A549 (cell line): ENCODE measurements around the gene STEAP1. TPM values are rescaled to one million over a fixed set of nuclear protein-coding genes. Genes with fewer than 3 reads are reported as not detected.

Source experiments
- ATAC-seq, 2 experiments: fragments of 200-7000 bp in 1 of 2; fragments of >200 bp in 1 of 2; cut with Nextera tagmentation in 1 of 2; cut with Tn5 transposase in 1 of 2; 3 replicates each; pipeline versions ENCODE4 v1.8.0 to v1.9.1; 2018 to 2020; ENCODE audit warnings: mild to moderate bottlenecking in 1 of 2, moderate library complexity in 1 of 2
- CTCF ChIA-PET: fragments of 300-600 bp; sonication (Branson Sonifier 250); formaldehyde crosslinking; extraction: SDS; loops from one replicate; lab custom pipeline; 2021; ENCODE audit warnings: antibody characterized with exemption, inconsistent platforms; lab: Yijun Ruan, JAX
- POLR2A ChIA-PET: fragments of 350-600 bp; formaldehyde crosslinking; extraction: SDS; loops from one replicate; lab custom pipeline; 2021; ENCODE audit warnings: antibody characterized with exemption, inconsistent platforms; lab: Yijun Ruan, JAX
- DNase-seq, 2 experiments: peaks; one replicate each; pipeline versions ENCODE4 v3.0.0 to v3.0.0-alpha.2; 2011 to 2016; ENCODE audit warnings: low read depth in 1 of 2, low spot score in 1 of 2
- FAIRE-seq: peaks from 2 replicates; lab custom pipeline; 2011; peaks lifted over from hg19 to GRCh38; lab: Jason Lieb, UNC
- H3K27ac ChIP-seq, 2 experiments: fragments of >200 bp; sonication (Bioruptor Twin); formaldehyde crosslinking; 3 replicates each; pipeline ENCODE4 v1.5.1; 2016 to 2017
- H3K4me1 ChIP-seq: fragments of >200 bp; sonication (Bioruptor Twin); formaldehyde crosslinking; 3 replicates; pipeline ENCODE4 v1.6.1; 2016
- H3K4me2 ChIP-seq: fragments of >200 bp; sonication (Bioruptor Twin); formaldehyde crosslinking; 3 replicates; pipeline ENCODE4 v1.6.1; 2016
- H3K4me3 ChIP-seq: fragments of >200 bp; sonication (Bioruptor Twin); formaldehyde crosslinking; 3 replicates; pipeline ENCODE4 v1.5.1; 2016
- H3K9me3 ChIP-seq: fragments of >200 bp; sonication (Bioruptor Twin); formaldehyde crosslinking; 3 replicates; pipeline ENCODE4 v1.6.1; 2016
- BCL3 ChIP-seq: fragments of >200 bp; sonication (Bioruptor Twin); formaldehyde crosslinking; IDR thresholded peaks from 3 replicates; pipeline ENCODE4 v1.6.1; 2016
- BHLHE40 ChIP-seq: IDR thresholded peaks from 2 replicates; pipeline ENCODE4 v1.6.1; 2012; ENCODE audit warnings: low read depth, low read length, inconsistent platforms
- CHD2 ChIP-seq: fragments of 150-350 bp; IDR thresholded peaks from 2 replicates; pipeline ENCODE4 v1.6.1; 2014; ENCODE audit warnings: low read length; ENCODE audit not compliant: partially characterized antibody
- CHD4 ChIP-seq: fragments of 200-600 bp; sonication (generic); IDR thresholded peaks from 2 replicates; pipeline ENCODE4 v1.6.1; 2016; ENCODE audit warnings: antibody characterized with exemption, mild to moderate bottlenecking, borderline replicate concordance
- CTCF ChIP-seq: fragments of >200 bp; sonication (Bioruptor Twin); formaldehyde crosslinking; IDR thresholded peaks from 3 replicates; pipeline ENCODE4 v1.5.1; 2016
- E2F6 ChIP-seq: IDR thresholded peaks from 2 replicates; pipeline ENCODE4 v1.6.1; 2012; ENCODE audit warnings: low read depth, borderline replicate concordance
- EHF ChIP-seq: fragments of 250-450 bp; sonication (Bioruptor Pico); IDR thresholded peaks from 2 replicates; pipeline ENCODE4 v1.5.0; 2020; ENCODE audit warnings: mild to moderate bottlenecking
- EHMT2 ChIP-seq: fragments of 200-600 bp; sonication (generic); IDR thresholded peaks from 2 replicates; pipeline ENCODE4 v1.6.1; 2016; ENCODE audit warnings: antibody characterized with exemption, low read depth, mild to moderate bottlenecking, moderate library complexity
- ELK1 ChIP-seq: fragments of 150-350 bp; IDR thresholded peaks from 2 replicates; pipeline ENCODE4 v1.6.1; 2014; ENCODE audit warnings: low read depth, mild to moderate bottlenecking, low read length
- EP300 ChIP-seq, 2 experiments: fragments of >200 bp; sonication (Bioruptor Twin); formaldehyde crosslinking; IDR thresholded peaks; 2 replicates in 1 of 2; 3 replicates in 1 of 2; pipeline ENCODE4 v1.6.1; 2016 to 2017
- FOSL2 ChIP-seq, 2 experiments: fragments of 450-650 bp in 1 of 2; fragments of >200 bp in 1 of 2; sonication (Bioruptor Twin) in 1 of 2; formaldehyde crosslinking; IDR thresholded peaks; 2 replicates each; pipeline versions ENCODE4 v1.5.0 to v1.6.1; 2016 to 2020; ENCODE audit warnings: mild to moderate bottlenecking in 1 of 2, moderate library complexity in 1 of 2
- HDAC2 ChIP-seq: fragments of 200-600 bp; sonication (generic); IDR thresholded peaks from 2 replicates; pipeline ENCODE4 v1.6.1; 2016
- HES2 ChIP-seq: fragments of >200 bp; sonication (Bioruptor Twin); formaldehyde crosslinking; IDR thresholded peaks from 2 replicates; pipeline ENCODE4 v1.6.1; 2016
- JUNB ChIP-seq: fragments of >200 bp; sonication (Bioruptor Twin); formaldehyde crosslinking; IDR thresholded peaks from 2 replicates; pipeline ENCODE4 v1.6.1; 2016
- KDM5A ChIP-seq: fragments of 200-600 bp; sonication (generic); IDR thresholded peaks from 2 replicates; pipeline ENCODE4 v1.6.1; 2016; ENCODE audit warnings: antibody characterized with exemption, mild to moderate bottlenecking
- MAFK ChIP-seq: fragments of 450-650 bp; IDR thresholded peaks from 2 replicates; pipeline ENCODE4 v1.6.1; 2014; ENCODE audit not compliant: partially characterized antibody
- MAZ ChIP-seq: fragments of 150-350 bp; IDR thresholded peaks from 2 replicates; pipeline ENCODE4 v1.6.1; 2014; ENCODE audit warnings: antibody characterized with exemption, low read depth, low read length, borderline replicate concordance
- PHF8 ChIP-seq: fragments of 200-600 bp; sonication (generic); IDR thresholded peaks from 2 replicates; pipeline ENCODE4 v1.6.1; 2016; ENCODE audit warnings: low read depth, mild to moderate bottlenecking, antibody characterized with exemption, moderate library complexity, borderline replicate concordance
- RFX5 ChIP-seq: fragments of 450-650 bp; IDR thresholded peaks from 2 replicates; pipeline ENCODE4 v1.7.1; 2014; ENCODE audit warnings: antibody characterized with exemption, mild to moderate bottlenecking, moderate library complexity
- SREBF2 ChIP-seq: fragments of 450-650 bp; IDR thresholded peaks from 2 replicates; pipeline ENCODE4 v1.6.1; 2014; ENCODE audit warnings: mild to moderate bottlenecking, moderate library complexity
- TP53 ChIP-seq: fragments of 250-450 bp; sonication (Bioruptor Pico); IDR thresholded peaks from 2 replicates; pipeline ENCODE4 v1.5.0; 2021; ENCODE audit warnings: mild to moderate bottlenecking, moderate library complexity
- WGBS: methylation state at CpG from one replicate; pipeline ENCODE4 v1.1.6; 2017; ENCODE audit errors: missing lambda C conversion rate; 5-methylcytosine and 5-hydroxymethylcytosine counted together
- polyA plus RNA-seq, 4 experiments: library from polyadenylated mRNA; depleted of rRNA in 3 of 4; stranded (reverse); fragments of >200 nt; fragmentation: RNase III in 1 of 4; extraction: RNeasy Plus Mini Kit Qiagen cat#74134 plus additional on column Dnase treatment in 1 of 4; gene quantifications; 2 replicates in 3 of 4; 3 replicates in 1 of 4; pipeline ENCODE4 v1.2.3, GENCODE V29; 2011 to 2017

STEAP1 gene
- polyA plus RNA-seq, 2 of the 4 experiments (the other 2 are of a cell fraction): 15.7 to 81.3 TPM

- H3K9me3 ChIP-seq: peaks cover 13% of the 10 kb centered on the region; the same call in 1 of the 3 replicates
- ChIA-PET CTCF (interaction anchor here (2.0 to 3.8 kb wide), 2 partner anchors 24 to 34 kb away, joined by 8 to 15 read pairs; partner anchors contain the start of genes STEAP1 and STEAP2), POLR2A (no interaction called here)
- H3K4me3 ChIP-seq: no peak overlapping the region
- no peak for TF ChIP-seq CTCF
- TF ChIP-seq EHF: no peak
- no peak for TF ChIP-seq CHD2
- no peak for TF ChIP-seq KDM5A
- TF ChIP-seq RFX5: no peak
- TF ChIP-seq HES2: no peak
- no peak for TF ChIP-seq JUNB
- DNase-seq (peak in 1 of 2 experiments; percentile 59), ATAC-seq (peak in 1 of 2 experiments; percentile 68; a peak in 4 of 6 replicates), FAIRE-seq (no peak)
- 15% methylated on average over 2 of the region's 2 CpGs for WGBS
- H3K4me1 ChIP-seq: peaks cover 18% of the 10 kb centered on the region; the same call in 1 of the 3 replicates
- peak overlapping the region; percentile 43 for H3K4me2 ChIP-seq
- H3K27ac ChIP-seq: peak overlapping the region; percentile 19 to 40; a peak in 5 of 6 replicates
Measured at GRCh38 chr7:90188281-90188680, 34.0 kb downstream of the STEAP1 start.

GRCh38 chr7:90190995-90191394, 36.7 kb downstream of the STEAP1 start:
- no peak overlapping the region for H3K27ac ChIP-seq
- H3K4me1 ChIP-seq: peaks cover 11% of the 10 kb centered on the region; the same call in 1 of the 3 replicates
- no peak for TF ChIP-seq HES2
- no peak for TF ChIP-seq EP300 (IDR thresholded peaks at IDR 0.05)
- TF ChIP-seq TP53 (CRISPR knock-in tag): no peak
- no peak for ATAC-seq
- CTCF ChIA-PET: interaction anchor here (4.2 kb wide), 1 partner anchor 20 kb away, joined by 28 read pairs; the partner anchor contains the start of gene STEAP2
- FAIRE-seq: no peak
- no peak overlapping the region for H3K4me2 ChIP-seq
- POLR2A ChIA-PET: interaction anchor here (0.8 kb wide), 1 partner anchor 21 kb away, joined by 3 read pairs; the partner anchor contains the start of gene STEAP2
- peaks cover 13% of the 10 kb centered on the region; the same call in 1 of the 3 replicates for H3K9me3 ChIP-seq
- no peak for DNase-seq
- no peak overlapping the region for H3K4me3 ChIP-seq

GRCh38 chr7:90191648-90192047, 37.4 kb downstream of the STEAP1 start:
- Histone ChIP-seq H3K9me3 (peaks cover 13% of the 10 kb centered on the region; the same call in 1 of the 3 replicates), H3K4me1 (peaks cover 11% of the 10 kb centered on the region; the same call in 1 of the 3 replicates), H3K4me3 (no peak overlapping the region), H3K4me2 (no peak overlapping the region), H3K27ac (no peak overlapping the region)
- ATAC-seq (no peak), FAIRE-seq (no peak), DNase-seq (no peak)
- POLR2A ChIA-PET: interaction anchor here (0.8 kb wide), 1 partner anchor 20 kb away, joined by 3 read pairs; the partner anchor contains the start of gene STEAP2
- 21% methylated on average over 1 of the region's 1 CpG for WGBS
- no peak for TF ChIP-seq EHMT2
- TF ChIP-seq E2F6: no peak
- no peak for TF ChIP-seq FOSL2 (IDR thresholded peaks at IDR 0.05)
- no peak for TF ChIP-seq FOSL2 (CRISPR knock-in tag; IDR thresholded peaks at IDR 0.05)
- TF ChIP-seq PHF8: no peak
- no peak for TF ChIP-seq CTCF
- no peak for TF ChIP-seq HDAC2
- TF ChIP-seq SREBF2: no peak
- TF ChIP-seq CHD4: no peak
- no peak for TF ChIP-seq MAZ
- TF ChIP-seq ELK1: no peak
- TF ChIP-seq BCL3: no peak
- TF ChIP-seq BHLHE40: no peak
- TF ChIP-seq MAFK: no peak
- CTCF ChIA-PET: interaction anchor here (4.2 kb wide), 1 partner anchor 19 kb away, joined by 28 read pairs; the partner anchor contains the start of gene STEAP2
